HFF-Myc (cell line): ENCODE results near the gene RAB32.

Experiments
- DNase-seq: peaks from one replicate; pipeline ENCODE4 v3.0.0-alpha.2; 2011; ENCODE audit warnings: low read depth; ENCODE audit errors: extremely low read depth
- H3K4me3 ChIP-seq: replicated peaks from 2 replicates; pipeline ENCODE4 v1.5.1; 2011; ENCODE audit warnings: low read depth, mild to moderate bottlenecking, control low read depth, low read length
- TF ChIP-seq, protein P1 (sequence below): IDR thresholded peaks from 2 replicates; pipeline ENCODE4 v1.5.1; 2012; ENCODE audit warnings: mild to moderate bottlenecking, low read depth, low read length, control low read depth; ENCODE audit errors: missing control alignments

RAB32 gene

DNA sequence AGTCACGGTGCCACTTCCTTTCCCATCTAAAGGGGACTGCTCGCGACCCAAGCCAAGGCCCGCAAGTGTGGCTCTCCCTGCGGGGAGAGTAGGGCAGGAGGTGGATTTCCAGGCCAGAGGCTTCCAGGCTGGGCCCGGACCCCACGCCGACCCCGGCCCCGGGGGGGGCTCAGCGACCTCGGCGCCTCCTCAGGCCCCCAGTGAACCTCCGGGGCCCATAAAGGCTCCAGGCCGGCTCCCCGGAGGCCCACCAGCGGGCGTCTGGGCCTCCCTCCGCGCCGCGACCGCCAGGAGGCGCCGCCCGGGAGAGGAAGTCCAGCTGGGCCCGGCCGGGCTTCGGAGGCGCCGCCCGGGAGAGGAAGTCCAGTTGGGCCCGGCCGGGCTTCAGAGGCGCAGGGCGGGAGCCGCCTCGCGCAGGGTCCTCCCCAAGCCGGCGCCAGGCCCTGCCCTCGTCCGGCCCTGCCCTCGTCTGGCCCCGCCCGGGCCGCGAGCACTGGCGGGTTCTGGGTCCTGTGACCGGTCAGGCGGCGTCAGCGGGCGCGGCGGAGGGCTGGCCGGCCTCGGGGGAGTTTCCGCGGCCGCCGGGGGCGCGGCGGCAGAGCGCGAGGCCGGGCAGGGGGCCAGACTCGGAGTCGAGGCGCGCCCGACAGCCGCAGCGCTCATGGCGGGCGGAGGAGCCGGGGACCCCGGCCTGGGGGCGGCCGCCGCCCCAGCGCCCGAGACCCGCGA is at the start of gene RAB32:
Gene RAB32, plus strand, starts transcription at position 623 of the 729 bp plus-strand sequence. Its CDS starts 39 bp downstream, at position 662.
- H3K4me3 ChIP-seq, result peak within 1 kb of the TSS; percentile 82
- DNase-seq, result no peak
- TF ChIP-seq, protein P1, sequence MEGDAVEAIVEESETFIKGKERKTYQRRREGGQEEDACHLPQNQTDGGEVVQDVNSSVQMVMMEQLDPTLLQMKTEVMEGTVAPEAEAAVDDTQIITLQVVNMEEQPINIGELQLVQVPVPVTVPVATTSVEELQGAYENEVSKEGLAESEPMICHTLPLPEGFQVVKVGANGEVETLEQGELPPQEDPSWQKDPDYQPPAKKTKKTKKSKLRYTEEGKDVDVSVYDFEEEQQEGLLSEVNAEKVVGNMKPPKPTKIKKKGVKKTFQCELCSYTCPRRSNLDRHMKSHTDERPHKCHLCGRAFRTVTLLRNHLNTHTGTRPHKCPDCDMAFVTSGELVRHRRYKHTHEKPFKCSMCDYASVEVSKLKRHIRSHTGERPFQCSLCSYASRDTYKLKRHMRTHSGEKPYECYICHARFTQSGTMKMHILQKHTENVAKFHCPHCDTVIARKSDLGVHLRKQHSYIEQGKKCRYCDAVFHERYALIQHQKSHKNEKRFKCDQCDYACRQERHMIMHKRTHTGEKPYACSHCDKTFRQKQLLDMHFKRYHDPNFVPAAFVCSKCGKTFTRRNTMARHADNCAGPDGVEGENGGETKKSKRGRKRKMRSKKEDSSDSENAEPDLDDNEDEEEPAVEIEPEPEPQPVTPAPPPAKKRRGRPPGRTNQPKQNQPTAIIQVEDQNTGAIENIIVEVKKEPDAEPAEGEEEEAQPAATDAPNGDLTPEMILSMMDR, result peak; percentile 65

GRCh38 chr6:146498309-146498708 is 45.3 kb upstream of the RAB32 start:
- TF ChIP-seq, protein P1, result no peak
- DNase-seq, result no peak
- no peak overlapping the region for H3K4me3 ChIP-seq

GRCh38 chr6:146503096-146503495 is 40.5 kb upstream of the RAB32 start:
- DNase-seq, result no peak
- no peak overlapping the region for H3K4me3 ChIP-seq
- TF ChIP-seq, protein P1, result no peak

DNA sequence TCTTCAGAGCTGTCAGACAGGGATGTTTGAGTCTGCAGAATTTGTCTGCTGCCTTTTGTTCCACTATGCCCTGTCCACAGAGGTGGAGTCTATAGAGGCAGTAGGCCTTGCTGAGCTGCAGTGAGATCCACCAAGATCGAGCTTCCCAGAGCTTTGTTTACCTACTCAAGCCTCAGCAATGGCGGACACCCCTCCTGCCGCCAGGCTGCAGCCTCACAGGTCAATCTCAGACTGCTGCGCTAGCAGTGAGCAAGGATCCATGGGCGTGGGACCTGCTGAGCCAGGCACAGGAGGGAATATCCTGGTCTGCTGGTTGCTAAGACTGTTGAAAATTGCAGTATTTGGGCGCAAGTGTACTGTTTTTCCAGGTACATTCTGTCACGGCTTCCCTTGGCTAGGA is 28.4 kb upstream of the RAB32 start:
- no peak for DNase-seq
- H3K4me3 ChIP-seq, result no peak overlapping the region
- TF ChIP-seq, protein P1, result no peak

GRCh38 chr6:146526192-146526591 is 17.4 kb upstream of the RAB32 start:
- DNase-seq, result no peak
- no peak overlapping the region for H3K4me3 ChIP-seq
- TF ChIP-seq, protein P1, result peak; percentile 11

- TF ChIP-seq, protein P1, result no peak
- no peak for DNase-seq
- H3K4me3 ChIP-seq, result no peak overlapping the region
Measured at GRCh38 chr6:146532702-146533101, 10.9 kb upstream of the RAB32 start.

- DNase-seq, result no peak
- H3K4me3 ChIP-seq, result peak overlapping the region; percentile 82
- TF ChIP-seq, protein P1, result no peak
Measured at GRCh38 chr6:146542881-146543210, 787 bp upstream of the RAB32 start.
